HL-60/S4 treated with retinoic acid at 250 ng/mL for 4 days and 3 days (cell line): ENCODE data around the gene SLC35F4.
"Not testable (repeated sequence)": the region's sequence is repeated elsewhere in the genome, so short reads cannot be mapped to it uniquely, and the experiment has no call there.

Experiments
- in situ Hi-C: fragments of 300-500 bp; cut with MboI; formaldehyde crosslinking; loops from 2 replicates; pipeline ENCODE4 v1.7.0; 2022; ENCODE audit warnings: low sequenced_read_pairs

Gene SLC35F4

GRCh38 chr14:57865403-57866198, at the start of gene SLC35F4:
Gene SLC35F4, minus strand, starts transcription at chr14:57866092.
- in situ Hi-C loops, result no loop called here

GRCh38 chr14:57909626-57910025, 43.7 kb upstream of the SLC35F4 start:
- in situ Hi-C loops, result no loop called here

- in situ Hi-C loops, result no loop called here
Measured at GRCh38 chr14:57903954-57904353, 38.1 kb upstream of the SLC35F4 start.

GRCh38 chr14:57898837-57899572, 33.1 kb upstream of the SLC35F4 start:
- in situ Hi-C loops, result no loop called here

GRCh38 chr14:57897144-57897748, 31.4 kb upstream of the SLC35F4 start:
- in situ Hi-C loops, result no loop called here

GRCh38 chr14:57889245-57889644, 23.4 kb upstream of the SLC35F4 start:
- in situ Hi-C loops, result no loop called here

- in situ Hi-C loops, result no loop called here
Measured at GRCh38 chr14:57884175-57884574, 18.3 kb upstream of the SLC35F4 start.

GRCh38 chr14:57883061-57883460, 17.2 kb upstream of the SLC35F4 start:
- in situ Hi-C loops, result no loop called here

GRCh38 chr14:57879516-57879915, 13.6 kb upstream of the SLC35F4 start:
- in situ Hi-C loops, result no loop called here

GRCh38 chr14:57875985-57876384, 10.1 kb upstream of the SLC35F4 start:
- in situ Hi-C loops, result no loop called here

- in situ Hi-C loops, result no loop called here
Measured at GRCh38 chr14:57875296-57875695, 9.4 kb upstream of the SLC35F4 start.

GRCh38 chr14:57871459-57872080, 5.7 kb upstream of the SLC35F4 start:
- in situ Hi-C loops, result no loop called here

- in situ Hi-C loops, result no loop called here
Measured at GRCh38 chr14:57870686-57871457, 5.0 kb upstream of the SLC35F4 start.

- in situ Hi-C loops, result no loop called here
Measured at GRCh38 chr14:57869617-57870016, 3.7 kb upstream of the SLC35F4 start.

GRCh38 chr14:57866199-57866705, 360 bp upstream of the SLC35F4 start:
- in situ Hi-C loops, result no loop called here

- in situ Hi-C loops, result no loop called here
Measured at GRCh38 chr14:57865066-57865402, 858 bp downstream of the SLC35F4 start.

GRCh38 chr14:57864659-57865058, 1.2 kb downstream of the SLC35F4 start:
- in situ Hi-C loops, result no loop called here

GRCh38 chr14:57863471-57863870, 2.4 kb downstream of the SLC35F4 start:
- in situ Hi-C loops, result no loop called here

GRCh38 chr14:57855666-57856065, 10.2 kb downstream of the SLC35F4 start:
- in situ Hi-C loops, result not testable (repeated sequence)

GRCh38 chr14:57854571-57854970, 11.3 kb downstream of the SLC35F4 start:
- in situ Hi-C loops, result no loop called here

GRCh38 chr14:57851354-57851753, 14.5 kb downstream of the SLC35F4 start:
- in situ Hi-C loops, result no loop called here
